Frontal cortex (tissue), 4 donors: ENCODE results near the gene ASTN2. TPM values are rescaled to one million over a fixed set of nuclear protein-coding genes. Genes with fewer than 3 reads are reported as not detected.

Experiments used
- DNase-seq, 2 donors: peaks; one replicate each; pipeline ENCODE4 v3.0.0; 2012; ENCODE audit warnings: low spot score in 2 of 2
- FAIRE-seq: peaks from 2 replicates; lab custom pipeline; 2012; peaks lifted over from hg19 to GRCh38; lab: Jason Lieb, UNC
- total RNA-seq: library from RNA; depleted of rRNA; stranded (reverse); fragments of >200 nt; gene quantifications from one replicate; pipeline ENCODE4 v1.2.3, GENCODE V29; 2014
- donor health status: control.
- donor health status: control.
- donor health status: control.

ASTN2 gene
- total RNA-seq, 1 donor from 2014 or later: 23.2 TPM

DNA sequence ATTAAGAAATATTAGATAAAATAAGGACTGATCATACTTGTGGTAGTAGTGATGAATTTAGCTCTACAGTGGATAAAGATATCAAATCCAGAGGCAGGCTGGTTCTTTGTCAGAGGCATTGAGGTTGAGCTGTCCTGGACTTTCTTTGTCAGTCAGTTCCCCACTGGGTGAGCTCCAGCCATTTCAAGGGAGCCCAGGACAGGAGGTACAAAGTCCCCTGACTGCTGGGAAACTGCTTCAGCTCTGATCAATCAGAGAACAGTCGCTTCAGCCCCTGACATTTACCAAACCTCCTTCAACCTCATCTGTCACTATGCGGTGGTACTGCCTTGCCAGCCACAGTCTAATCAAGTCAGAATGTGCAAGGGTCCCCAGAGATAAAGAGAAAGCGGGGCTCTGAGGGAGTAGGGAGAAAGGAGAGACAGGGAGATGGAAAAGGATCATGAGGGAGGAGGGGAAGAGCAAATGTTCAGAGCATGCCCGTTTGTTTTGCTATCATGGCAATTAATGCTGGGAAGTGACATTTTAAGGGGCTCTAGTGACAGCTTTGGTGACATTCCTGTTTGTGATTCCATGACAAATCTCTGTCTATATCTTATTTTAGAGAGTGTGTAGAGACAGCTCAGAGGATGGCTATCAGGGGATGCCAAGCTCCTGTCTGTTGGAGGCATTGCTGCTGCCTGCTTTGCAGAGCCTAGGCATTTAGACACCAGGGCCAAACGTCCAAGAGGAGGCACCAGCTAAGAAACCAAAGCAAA is 223.2 kb downstream of the ASTN2 start:
- DNase-seq (no peak), FAIRE-seq (no peak)

DNA sequence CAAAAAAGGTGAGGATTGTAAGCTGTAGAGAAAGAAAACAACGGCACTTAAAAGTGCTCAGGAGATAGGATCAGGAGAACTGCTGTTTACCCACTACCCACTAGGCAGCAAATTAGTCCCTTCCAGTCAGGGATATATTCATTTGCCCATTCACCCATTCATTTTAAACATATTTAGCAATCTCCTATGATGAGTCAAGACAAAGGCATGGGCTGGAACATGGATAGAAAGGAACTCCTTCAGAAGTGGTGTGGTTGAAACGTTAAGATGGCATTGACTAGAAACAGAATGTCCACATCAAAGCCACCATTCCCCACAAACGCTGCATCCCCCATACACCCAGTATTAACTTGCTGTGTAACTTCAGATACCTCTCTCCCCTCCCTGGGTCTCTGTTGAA is 225.7 kb downstream of the ASTN2 start:
- no peak for DNase-seq
- no peak for FAIRE-seq

DNA sequence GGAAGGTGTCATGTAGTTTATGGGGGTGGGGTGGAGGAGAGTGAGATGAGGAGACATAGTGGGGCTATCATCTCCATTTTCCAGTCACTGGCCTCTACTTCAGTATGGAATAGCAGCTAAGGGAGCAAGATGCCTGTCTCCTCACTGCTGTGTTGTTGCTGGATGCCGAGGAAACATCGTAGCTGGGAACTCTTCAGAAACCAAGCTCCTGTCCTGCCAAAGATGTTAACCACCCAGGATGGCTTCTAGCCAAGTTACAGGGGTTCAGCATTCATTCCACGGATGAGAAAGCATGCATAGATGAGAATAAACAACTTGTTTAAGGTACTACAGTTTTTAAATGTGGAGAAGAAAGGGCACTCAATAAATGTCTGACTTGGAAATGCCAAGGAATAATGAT is 226.5 kb downstream of the ASTN2 start:
- no peak for DNase-seq
- FAIRE-seq: no peak

DNA sequence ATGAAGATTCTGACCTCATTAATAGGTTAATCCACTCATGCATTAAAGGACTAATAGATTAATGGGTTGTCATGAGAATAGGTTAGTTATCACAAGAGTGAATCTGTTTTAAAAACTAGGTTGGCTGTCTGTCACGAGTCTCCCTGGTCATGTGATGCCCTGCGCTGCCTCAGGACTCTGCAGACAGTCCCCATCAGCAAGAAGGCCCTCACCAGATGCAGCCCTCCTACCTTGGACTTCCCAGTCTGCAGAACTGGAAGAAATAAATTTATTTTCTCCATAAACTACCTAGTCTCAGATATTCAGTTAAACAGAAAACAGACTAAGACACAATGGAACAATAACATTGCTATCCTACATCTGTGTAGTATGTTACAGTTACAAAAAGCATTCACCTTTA is 227.4 kb downstream of the ASTN2 start:
- DNase-seq (no peak), FAIRE-seq (no peak)

DNA sequence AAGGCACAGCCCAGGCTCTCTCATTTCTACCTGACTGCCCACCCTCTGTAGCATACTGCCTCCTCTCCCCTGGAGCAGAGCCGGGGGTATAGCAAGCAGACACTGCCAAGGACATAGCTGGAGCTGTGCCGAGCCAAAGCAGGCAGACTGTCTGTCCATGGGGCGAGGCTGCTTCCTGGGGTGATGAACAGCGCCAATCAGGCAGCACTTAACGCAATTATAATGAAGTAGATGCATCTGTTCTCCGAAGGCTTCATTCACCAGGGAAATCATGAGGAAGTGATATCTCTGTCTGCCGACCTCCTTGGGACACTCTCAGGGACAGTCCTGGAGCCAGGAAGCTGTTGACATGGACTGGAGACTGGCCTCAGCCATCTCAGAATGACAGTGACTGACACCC is 230.7 kb downstream of the ASTN2 start:
- no peak for DNase-seq

DNA sequence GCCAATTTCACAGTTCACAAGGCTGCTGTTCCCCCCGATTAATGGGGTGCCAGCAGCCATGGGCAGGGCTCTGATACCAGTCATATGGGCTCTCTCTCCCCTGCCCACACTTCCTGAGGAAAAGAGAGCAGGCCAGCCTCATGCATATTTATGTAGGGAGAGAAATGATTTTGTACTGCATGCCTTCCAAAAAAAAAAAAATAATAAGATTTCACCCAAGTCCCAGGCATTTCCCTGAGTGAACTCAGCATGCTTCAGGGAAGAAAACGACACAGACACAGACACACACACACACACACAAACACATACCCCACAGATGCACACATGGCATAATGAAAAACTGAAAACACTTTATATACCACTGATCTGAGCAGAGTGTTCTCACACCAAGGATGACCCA is 232.8 kb downstream of the ASTN2 start:
- DNase-seq: no peak
- no peak for FAIRE-seq

More for the DNA sequence above, 230.7 kb downstream of the ASTN2 start:
- no peak for FAIRE-seq

DNA sequence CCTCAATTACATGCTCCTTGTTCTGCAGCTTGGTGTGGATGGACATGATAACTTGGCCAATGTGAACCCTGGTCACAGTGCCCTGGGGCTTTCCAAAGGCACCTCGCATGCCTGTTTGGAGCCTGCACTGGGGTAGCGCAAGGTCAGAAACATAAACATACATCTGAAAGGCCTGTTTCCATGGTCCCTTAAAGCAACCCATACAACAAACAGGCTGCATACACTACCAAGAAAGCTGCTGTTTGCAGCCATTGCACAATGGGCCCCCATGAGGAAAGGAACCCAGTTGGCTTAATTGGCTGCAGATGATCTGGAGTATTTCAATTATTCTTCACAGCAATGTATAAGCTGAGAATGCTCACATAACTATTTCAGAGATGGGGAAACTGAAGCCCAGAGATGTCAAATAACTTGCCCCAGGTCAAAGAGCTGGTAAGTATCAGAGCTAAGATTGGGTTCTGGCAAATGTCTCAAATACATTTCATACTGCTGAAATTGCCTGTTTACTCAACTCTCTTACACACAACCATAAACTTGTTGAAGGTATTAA is 233.9 kb downstream of the ASTN2 start:
- FAIRE-seq (no peak), DNase-seq (no peak)

DNA sequence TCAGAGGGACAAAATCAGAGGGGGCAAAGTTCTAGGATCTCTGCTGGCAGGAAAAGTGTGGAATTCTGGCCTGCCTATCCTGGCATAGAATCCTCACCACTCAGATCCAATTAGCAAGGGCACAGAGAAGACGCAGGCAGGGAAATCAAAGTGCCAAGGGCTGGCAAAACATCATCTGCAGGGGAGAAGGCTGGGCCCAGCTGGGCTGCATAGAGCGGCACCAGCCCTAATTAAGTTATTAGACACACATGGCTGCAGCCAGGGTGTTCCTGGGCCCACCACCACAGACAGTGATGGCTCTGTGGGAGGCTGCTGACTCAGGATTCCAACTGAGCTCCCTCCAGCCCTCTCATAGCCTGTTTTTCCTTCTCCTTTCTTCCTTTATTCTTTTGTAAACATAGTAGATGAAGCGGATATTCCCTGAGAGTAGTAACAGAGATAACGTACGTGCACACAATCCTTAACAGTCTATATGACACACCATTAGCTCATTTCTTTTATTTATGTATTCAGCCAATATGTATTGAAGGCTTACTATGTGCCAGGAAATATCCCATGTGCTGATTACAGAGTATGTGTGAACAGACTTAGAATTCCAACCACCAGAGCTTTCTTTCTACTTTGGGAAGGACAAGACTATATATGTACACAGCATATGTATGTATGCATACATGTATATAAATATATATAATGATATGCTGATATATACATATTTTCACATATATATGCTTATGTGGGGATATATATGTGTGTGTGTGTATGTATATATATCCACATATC is 236.1 kb downstream of the ASTN2 start:
- peak; percentile 2 to 12 for DNase-seq
- no peak for FAIRE-seq

DNA sequence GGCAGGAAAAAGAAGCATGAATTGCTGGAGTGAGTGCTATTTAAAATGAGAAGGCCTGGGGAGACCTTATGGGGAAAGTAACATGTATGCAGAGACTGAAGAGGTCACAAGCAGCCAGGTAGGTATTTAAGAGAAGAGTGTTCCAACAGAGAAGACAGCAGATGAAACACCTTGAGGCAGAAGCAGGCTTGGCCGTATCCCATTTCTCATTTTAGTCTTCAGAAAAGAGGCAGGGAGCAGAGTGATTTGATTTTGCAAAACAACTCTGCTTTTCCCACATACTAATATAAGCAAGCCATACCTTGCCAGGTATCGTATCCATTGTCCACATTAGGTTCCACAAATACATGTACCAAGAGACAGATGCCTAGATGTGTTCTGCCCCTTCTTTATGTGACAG is 244.3 kb downstream of the ASTN2 start:
- FAIRE-seq: no peak
- DNase-seq: no peak

DNA sequence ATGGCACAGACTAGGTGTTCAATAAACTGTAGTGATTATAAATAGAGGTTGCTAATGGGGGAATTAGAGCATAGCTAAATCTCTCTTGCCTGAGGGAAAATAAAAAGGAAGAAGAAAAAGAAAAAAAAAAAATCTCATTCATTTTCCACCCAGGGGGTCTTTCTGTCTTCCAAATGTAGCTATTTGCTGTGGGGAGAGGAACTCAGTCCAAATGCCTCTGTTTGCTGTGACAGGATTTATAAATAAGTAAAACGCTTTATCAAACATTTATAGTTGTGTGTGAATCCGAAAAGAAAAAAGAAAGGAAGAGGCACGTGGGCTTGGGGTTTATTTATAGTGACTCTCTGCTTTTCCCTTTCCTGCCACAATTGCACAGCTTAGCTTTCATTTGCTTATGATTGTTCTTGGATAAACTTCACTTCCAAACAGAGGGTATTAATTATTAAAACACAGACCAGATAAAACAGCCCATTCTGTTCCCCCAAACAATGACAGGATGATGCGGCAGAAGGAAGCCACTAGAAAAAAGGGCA is 245.7 kb downstream of the ASTN2 start:
- FAIRE-seq (no peak), DNase-seq (no peak)

DNA sequence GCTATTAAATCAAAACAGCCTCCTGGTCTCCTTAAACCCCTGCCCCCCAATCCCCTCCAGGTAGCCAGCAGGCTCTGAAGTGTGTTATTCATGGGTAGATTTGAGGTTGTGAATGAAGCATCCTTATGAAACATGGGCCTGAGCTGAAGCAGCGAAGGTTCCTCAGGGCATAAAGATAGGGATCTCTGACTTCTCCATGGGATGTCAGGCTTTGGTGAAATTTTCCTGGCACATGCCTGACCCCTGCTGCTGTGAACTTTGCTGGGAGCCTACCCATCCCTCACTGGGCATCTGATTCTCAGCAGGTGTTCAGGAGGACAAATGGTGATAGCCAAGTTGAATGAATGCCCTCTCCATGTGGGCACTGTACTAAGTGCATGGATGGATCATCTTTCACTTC is 250.3 kb downstream of the ASTN2 start:
- FAIRE-seq: no peak
- DNase-seq: no peak

DNA sequence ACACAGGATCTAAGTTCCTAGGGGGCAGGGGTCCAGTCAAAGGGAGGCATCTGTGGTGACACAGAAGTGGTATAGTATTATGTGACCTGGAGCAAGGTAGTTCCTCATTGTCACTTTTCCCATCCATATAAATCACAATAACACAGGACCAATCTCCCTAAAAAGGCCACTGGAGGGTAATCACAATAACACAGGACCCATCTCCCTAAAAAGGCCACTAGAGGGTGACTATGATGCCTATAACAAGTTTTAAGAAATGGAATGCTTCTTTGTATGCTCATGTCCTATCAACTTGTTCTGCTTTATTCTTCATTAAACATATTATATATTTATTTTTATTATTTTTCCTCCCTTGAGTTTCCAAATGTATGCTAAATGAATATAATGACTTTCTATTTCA is 254.6 kb downstream of the ASTN2 start:
- FAIRE-seq: no peak
- DNase-seq: no peak

DNA sequence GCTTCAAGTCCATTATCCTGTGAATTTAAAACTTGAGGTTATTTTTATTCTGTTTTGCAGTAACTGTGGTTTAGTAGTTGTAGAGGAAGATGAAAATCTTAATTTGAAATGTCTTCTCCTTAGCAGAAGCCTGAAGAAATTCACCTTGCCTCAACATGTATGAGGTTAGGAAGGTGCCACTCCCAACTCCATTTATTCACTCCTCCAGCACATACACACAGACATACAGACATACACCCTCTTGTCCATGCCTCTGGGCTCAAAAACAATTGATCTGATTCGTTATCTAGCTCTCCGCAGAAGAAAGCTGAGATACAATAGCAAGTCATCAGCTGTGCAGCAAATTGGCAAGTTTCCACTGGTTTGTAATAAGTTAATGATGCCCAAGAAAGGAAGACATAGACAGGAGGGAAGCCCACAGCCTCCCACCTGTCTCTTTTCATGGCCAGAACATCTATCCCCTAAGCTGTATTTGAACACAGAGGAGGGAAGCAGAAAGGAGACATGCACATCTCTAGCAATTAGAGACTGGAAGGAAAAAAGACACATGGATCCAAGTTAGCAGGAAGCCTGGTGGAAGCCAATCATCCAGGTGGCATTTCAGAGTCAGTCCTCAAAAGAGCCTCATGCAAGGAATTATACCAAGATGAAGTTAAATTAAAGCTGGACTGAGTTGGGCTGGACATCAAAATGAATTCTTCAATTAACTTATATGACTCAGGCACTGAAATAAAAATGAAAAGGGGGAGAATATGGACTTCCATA is 257.9 kb downstream of the ASTN2 start:
- FAIRE-seq (no peak), DNase-seq (no peak)

DNA sequence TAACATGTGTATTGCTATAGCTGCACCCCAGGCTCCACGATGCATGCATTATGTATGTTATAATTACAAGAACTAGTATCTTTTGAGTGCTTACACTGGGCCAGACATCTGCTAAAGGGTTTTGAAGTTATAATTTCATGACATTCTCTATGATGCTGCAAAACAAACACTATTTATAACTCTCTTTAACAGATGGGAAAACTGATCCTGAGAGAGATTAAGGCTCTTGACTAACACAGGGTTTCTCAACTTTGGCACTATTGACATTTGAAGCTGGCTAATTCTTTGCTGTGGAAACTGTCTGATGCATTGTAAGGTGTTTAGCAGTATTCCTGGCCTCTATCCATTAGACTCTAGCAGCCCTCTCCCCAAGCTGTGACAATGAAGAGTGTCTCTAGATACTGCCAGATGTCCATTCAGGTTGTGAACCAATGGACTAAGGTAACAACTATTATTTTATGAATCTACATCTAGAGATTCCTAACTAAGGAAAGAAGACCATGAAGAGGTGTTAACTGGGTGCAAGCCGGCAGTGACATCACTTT is 258.6 kb downstream of the ASTN2 start:
- FAIRE-seq (no peak), DNase-seq (no peak)

DNA sequence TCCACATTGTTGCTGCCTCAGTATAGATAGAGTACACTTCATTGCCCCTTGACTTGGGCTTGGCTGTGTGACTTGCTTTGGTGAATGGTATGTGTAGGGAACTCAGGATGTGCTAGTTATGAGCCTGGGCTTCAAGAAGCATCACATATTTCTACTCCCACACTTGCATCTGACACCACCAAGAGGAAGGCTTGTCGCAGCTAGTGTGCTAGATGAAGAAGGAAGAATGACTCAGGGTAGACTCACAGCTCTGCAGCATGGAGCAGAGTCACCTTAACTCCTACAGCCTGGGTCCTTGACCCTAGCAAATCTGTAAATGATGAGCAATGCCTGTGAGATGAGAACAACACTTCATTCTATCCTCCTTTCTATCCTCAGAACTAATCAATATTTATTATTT is 261.8 kb downstream of the ASTN2 start:
- DNase-seq (no peak), FAIRE-seq (no peak)

DNA sequence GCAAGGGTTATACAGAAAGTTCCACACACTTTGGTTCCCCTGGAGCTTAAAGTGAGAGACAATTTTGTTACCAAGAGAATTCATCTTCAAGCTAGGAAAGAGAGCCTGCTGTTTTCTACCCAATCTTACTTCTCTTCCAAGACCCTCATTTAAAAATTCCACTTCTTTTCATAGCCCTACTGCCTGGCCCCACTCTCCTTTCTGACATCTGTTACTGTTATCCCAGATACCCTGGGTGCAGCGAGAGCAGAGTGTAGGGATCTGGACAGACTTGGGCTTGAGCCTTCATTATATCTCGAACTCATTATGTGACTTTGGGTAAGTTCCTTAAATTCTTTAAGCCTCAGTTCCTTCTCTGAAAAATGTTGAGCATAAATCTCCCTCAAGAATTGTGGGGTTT is 263.1 kb downstream of the ASTN2 start:
- DNase-seq: no peak
- FAIRE-seq: no peak

DNA sequence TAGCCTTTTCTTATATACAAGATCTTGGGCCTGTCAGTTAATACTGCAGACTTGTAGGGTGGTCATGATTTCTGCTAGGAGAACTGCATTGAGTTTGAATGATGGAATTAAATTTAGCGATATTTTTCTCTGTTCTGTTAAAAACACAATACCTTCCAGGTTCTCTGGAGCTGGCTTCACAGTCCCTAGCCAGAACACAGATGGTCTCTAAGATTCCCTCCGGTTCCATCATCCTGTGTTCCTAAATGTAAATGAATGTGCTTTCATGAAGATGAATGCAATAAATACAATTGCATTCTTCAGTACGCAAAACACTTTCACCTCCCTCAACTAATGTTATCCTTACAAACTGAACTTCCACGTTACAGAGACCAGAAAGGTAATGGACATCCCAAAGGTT is 264.9 kb downstream of the ASTN2 start:
- DNase-seq: no peak
- no peak for FAIRE-seq

DNA sequence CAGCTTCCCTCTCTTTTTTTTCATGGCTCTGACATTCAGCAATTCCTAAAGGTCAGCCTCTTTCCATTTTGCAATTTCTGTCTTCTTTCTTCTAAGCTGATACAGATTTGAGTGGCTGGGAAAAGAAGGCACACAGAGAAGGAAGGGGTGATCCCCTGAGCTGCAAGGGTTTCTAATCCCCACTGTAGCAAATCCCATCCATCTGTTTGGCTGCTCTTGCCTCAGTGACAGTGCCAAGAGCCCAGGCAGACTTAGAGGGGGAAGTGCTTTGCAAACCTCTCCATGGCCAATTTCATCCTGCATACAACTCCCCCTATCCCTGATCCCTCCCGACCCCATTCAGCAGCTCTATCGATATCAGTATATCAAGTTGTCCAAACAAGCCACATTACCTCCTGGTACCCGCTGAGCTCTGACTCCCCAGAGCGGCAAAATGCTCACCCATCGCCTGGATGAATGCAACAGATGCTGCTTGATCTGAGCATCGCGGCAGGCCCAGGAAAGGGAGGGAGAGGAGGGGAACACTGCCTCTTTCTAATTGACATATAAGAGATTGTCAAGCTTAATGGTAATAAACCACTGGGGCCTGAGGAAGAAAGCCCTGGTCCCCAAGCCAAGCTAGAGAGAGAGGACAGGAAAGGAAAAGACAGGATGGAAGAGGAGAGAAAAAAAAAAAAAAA is 268.9 kb downstream of the ASTN2 start:
- DNase-seq (no peak), FAIRE-seq (no peak)

DNA sequence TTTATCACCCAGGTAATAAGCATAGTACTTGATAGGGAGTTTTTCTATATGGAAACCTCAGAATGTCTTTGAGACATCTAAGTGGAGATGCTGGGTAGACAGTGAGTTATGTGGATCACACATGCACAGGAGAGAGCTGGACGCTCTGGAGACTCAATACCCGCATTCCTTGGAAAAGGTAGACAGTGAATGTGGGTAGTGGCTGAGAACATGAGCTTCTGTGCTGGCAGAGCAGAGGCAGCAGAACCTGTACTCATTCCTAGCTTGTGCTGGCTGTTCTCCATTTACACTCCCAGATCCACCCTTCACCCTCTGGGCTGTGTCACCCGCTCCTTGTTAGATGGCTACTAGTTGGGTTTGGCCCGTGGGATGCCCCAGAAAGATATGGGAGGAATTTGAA is 269.8 kb downstream of the ASTN2 start:
- FAIRE-seq (no peak), DNase-seq (no peak)
